K562 (cell line): ENCODE measurements around the gene NRXN3. TPM values are rescaled to one million over a fixed set of nuclear protein-coding genes. Genes with fewer than 3 reads are reported as not detected.

ENCODE experiments used
- ATAC-seq: fragments of 200-7000 bp; cut with Tn5 transposase; 3 replicates; pipeline ENCODE4 v1.9.1; 2020; ENCODE audit warnings: moderate library complexity
- BruUV-seq: library from RNA; stranded (reverse); fragments of 400-500 nt; replicated peaks from 2 replicates; lab custom pipeline; 2021; lab: Mats Ljungman, UMichigan
- CTCF ChIA-PET: fragments of 300-600 bp; formaldehyde crosslinking; extraction: SDS; loops from one replicate; lab custom pipeline; 2021; ENCODE audit warnings: low intra/inter-chr PET ratio; lab: Yijun Ruan, JAX
- POLR2A ChIA-PET: fragments of 300-600, 350-650 bp; sonication (Branson Sonifier 250); formaldehyde crosslinking; extraction: SDS; loops from one replicate; lab custom pipeline; 2021; ENCODE audit warnings: antibody characterized with exemption, inconsistent platforms; lab: Yijun Ruan, JAX
- DNase-seq, 4 experiments: peaks; one replicate each; pipeline versions ENCODE4 v3.0.0 to v3.0.0-alpha.2; 2011 to 2018; ENCODE audit warnings: low spot score in 3 of 4, mixed read lengths in 3 of 4; ENCODE audit errors: extremely low read depth in 1 of 4
- FAIRE-seq: peaks from 2 replicates; lab custom pipeline; 2011; peaks lifted over from hg19 to GRCh38; lab: Jason Lieb, UNC
- H2AFZ ChIP-seq: 2 replicates; pipeline ENCODE4 v1.6.0; 2011; ENCODE audit warnings: low read depth, low read length, control low read depth, inconsistent platforms
- H3K27ac ChIP-seq: fragments of 200-600 bp; 3 replicates; pipeline ENCODE4 v1.8.0; 2011; ENCODE audit warnings: low read depth, mild to moderate bottlenecking, control low read depth, inconsistent platforms, low read length, moderate library complexity, mixed read lengths; ENCODE audit errors: extremely low read depth
- H3K27me3 ChIP-seq, 2 experiments: fragments of 300-600 bp in 1 of 2; 2 replicates in 1 of 2; 3 replicates in 1 of 2; pipeline versions ENCODE4 v1.6.0 to v1.8.0; 2011; ENCODE audit warnings: inconsistent platforms in 2 of 2, low read length in 2 of 2, mild to moderate bottlenecking in 1 of 2, mixed read lengths in 1 of 2, moderate library complexity in 1 of 2; ENCODE audit not compliant: control insufficient read depth in 2 of 2, insufficient read depth in 2 of 2
- H3K36me3 ChIP-seq: fragments of 300-600 bp; 3 replicates; pipeline ENCODE4 v1.8.0; 2011; ENCODE audit warnings: mild to moderate bottlenecking, low read length, inconsistent platforms; ENCODE audit not compliant: control insufficient read depth, insufficient read depth
- H3K4me1 ChIP-seq, 2 experiments: fragments of 200-600 bp in 1 of 2; replicated peaks in 1 of 2; 2 replicates in 1 of 2; 3 replicates in 1 of 2; pipeline versions ENCODE4 v1.5.1 to v1.8.0; 2011; ENCODE audit warnings: inconsistent platforms in 2 of 2, low read length in 2 of 2, mild to moderate bottlenecking in 1 of 2, mixed read lengths in 1 of 2, moderate library complexity in 1 of 2; ENCODE audit not compliant: control insufficient read depth in 2 of 2, insufficient read depth in 2 of 2
- H3K4me2 ChIP-seq: 2 replicates; pipeline ENCODE4 v1.6.1; 2011; ENCODE audit warnings: low read length, control low read depth, inconsistent platforms, mixed read lengths; ENCODE audit not compliant: insufficient read depth
- H3K4me3 ChIP-seq: fragments of 200-600 bp; sonication (generic), shearing (Covaris generic); 2 replicates; pipeline ENCODE4 v1.5.1; 2016; ENCODE audit warnings: control low read depth, inconsistent platforms
- H3K79me2 ChIP-seq: fragments of 200-600 bp; 3 replicates; pipeline ENCODE4 v1.8.0; 2011; ENCODE audit warnings: low read length, inconsistent platforms; ENCODE audit not compliant: control insufficient read depth, insufficient read depth
- H3K9ac ChIP-seq, 2 experiments: 2 replicates each; pipeline versions ENCODE4 v1.6.0 to v1.6.1; 2011; ENCODE audit warnings: low read depth in 2 of 2, low read length in 2 of 2, control low read depth in 1 of 2, inconsistent platforms in 1 of 2, mild to moderate bottlenecking in 1 of 2, mixed read lengths in 1 of 2; ENCODE audit not compliant: insufficient read depth in 1 of 2
- H3K9me1 ChIP-seq: one replicate; pipeline ENCODE4 v1.6.0; 2011; ENCODE audit warnings: inconsistent platforms, mild to moderate bottlenecking, low read length, moderate library complexity; ENCODE audit not compliant: control insufficient read depth, insufficient read depth
- H3K9me3 ChIP-seq: replicated peaks from 2 replicates; pipeline ENCODE4 v1.5.1; 2011; ENCODE audit warnings: low read depth, low read length, inconsistent platforms; ENCODE audit not compliant: control insufficient read depth, insufficient read depth
- H4K20me1 ChIP-seq: replicated peaks from 2 replicates; pipeline ENCODE4 v1.6.1; 2011; ENCODE audit warnings: low read length, inconsistent platforms, mixed read lengths; ENCODE audit not compliant: control insufficient read depth, insufficient read depth
- ARID1B ChIP-seq: fragments of 450-650 bp; IDR thresholded peaks from 2 replicates; pipeline ENCODE4 v1.6.1; 2016; ENCODE audit warnings: antibody characterized with exemption, mild to moderate bottlenecking, inconsistent platforms
- BRD4 ChIP-seq: fragments of 200-600 bp; sonication (generic); IDR thresholded peaks from 2 replicates; pipeline ENCODE4 v1.6.1; 2017; ENCODE audit warnings: inconsistent platforms
- C11orf30 ChIP-seq: fragments of 450-650 bp; IDR thresholded peaks from 2 replicates; pipeline ENCODE4 v1.6.1; 2016; ENCODE audit warnings: low read depth, mild to moderate bottlenecking
- CEBPZ ChIP-seq: fragments of 150-350 bp; IDR thresholded peaks from 2 replicates; pipeline ENCODE4 v1.6.1; 2014; ENCODE audit warnings: low read depth, mild to moderate bottlenecking, low read length, borderline replicate concordance
- KAT2B ChIP-seq: IDR thresholded peaks from one replicate; pipeline ENCODE4 v1.6.1; 2012; ENCODE audit warnings: low read depth, mild to moderate bottlenecking, control low read depth, inconsistent platforms, low read length, moderate library complexity
- KDM4B ChIP-seq, 2 experiments: fragments of 450-650 bp in 1 of 2; sonication (generic) in 1 of 2; IDR thresholded peaks; 2 replicates each; pipeline ENCODE4 v1.6.1; 2016 to 2017; ENCODE audit warnings: borderline replicate concordance in 2 of 2, antibody characterized with exemption in 1 of 2, low read depth in 1 of 2, mild to moderate bottlenecking in 1 of 2
- PHF8 ChIP-seq: fragments of 200-600 bp; sonication (generic); IDR thresholded peaks from 2 replicates; pipeline ENCODE4 v1.6.1; 2012; ENCODE audit warnings: mixed run types, mild to moderate bottlenecking, inconsistent platforms, low read length, moderate library complexity, borderline replicate concordance
- SAFB2 ChIP-seq: fragments of 200-400 bp; formaldehyde crosslinking; IDR thresholded peaks from 2 replicates; pipeline ENCODE4 v1.6.1; 2018; ENCODE audit warnings: borderline replicate concordance, low read length, low read depth, moderate library complexity; ENCODE audit not compliant: severe bottlenecking
- SMARCA4 ChIP-seq: fragments of 450-650 bp; IDR thresholded peaks from 2 replicates; pipeline ENCODE4 v1.6.1; 2016
- TAF9B ChIP-seq: fragments of 450-650 bp; IDR thresholded peaks from 2 replicates; pipeline ENCODE4 v1.6.1; 2018; ENCODE audit warnings: mild to moderate bottlenecking; ENCODE audit not compliant: partially characterized antibody
- THRB ChIP-seq: fragments of 450-650 bp; formaldehyde crosslinking; conservative IDR thresholded peaks from 2 replicates; pipeline ENCODE4 v1.4.0; 2022; ENCODE audit warnings: mild to moderate bottlenecking, missing genetic modification characterization
- TRIM24 ChIP-seq, 2 experiments: fragments of 450-650 bp; IDR thresholded peaks; 2 replicates each; pipeline ENCODE4 v1.6.1; 2016
- TRIM25 ChIP-seq: fragments of 450-650 bp; IDR thresholded peaks from 2 replicates; pipeline ENCODE4 v1.7.0; 2016; ENCODE audit warnings: borderline replicate concordance
- XRCC4 ChIP-seq: IDR thresholded peaks from one replicate; pipeline ENCODE4 v1.6.1; 2011; ENCODE audit not compliant: insufficient read depth, insufficient read length; ENCODE audit errors: extremely low read depth
- ZBTB12 ChIP-seq: fragments of 250-450 bp; sonication (Bioruptor Pico); IDR thresholded peaks from 2 replicates; pipeline ENCODE4 v1.4.0; 2020
- ZNF3 ChIP-seq: fragments of 250-450 bp; sonication (Bioruptor Pico); IDR thresholded peaks from 2 replicates; pipeline ENCODE4 v1.5.0; 2021; ENCODE audit warnings: mild to moderate bottlenecking, moderate library complexity
- ZNF311 ChIP-seq: fragments of 250-450 bp; sonication (Bioruptor Pico); IDR thresholded peaks from 2 replicates; pipeline ENCODE4 v1.4.0; 2020; ENCODE audit warnings: mild to moderate bottlenecking, moderate library complexity
- WGBS: fragments of 100-300 bp; shearing (Covaris generic); methylation state at CpG from one replicate; pipeline ENCODE4 v1.1.6; 2016; ENCODE audit warnings: low coverage, mixed read lengths; ENCODE audit not compliant: insufficient coverage; ENCODE audit errors: missing lambda C conversion rate; 5-methylcytosine and 5-hydroxymethylcytosine counted together
- in situ Hi-C: fragments of 300-500 bp; cut with MboI; formaldehyde crosslinking; loops from 4 replicates; pipeline ENCODE4 v1.15.0; 2018; ENCODE audit warnings: inconsistent platforms, mixed read lengths
- intact Hi-C: fragments of 100-400 bp; cut with micrococcal nuclease; formaldehyde crosslinking; loops from 2 replicates; pipeline ENCODE4 v1.14.2; 2022
- polyA plus RNA-seq, 8 experiments: library from polyadenylated mRNA; depleted of rRNA in 4 of 8; stranded (reverse) in 5 of 8; unstranded in 3 of 8; fragments of >200 nt; fragmentation: Nextera tagmentation in 2 of 8; fragmentation: Illumina TruSeq in 1 of 8; extraction: Ambion mirVana in 2 of 8; extraction: Trizol in 1 of 8; gene quantifications; 2 replicates each; pipeline versions ENCODE4 v1.2.1 to v1.2.3, GENCODE V29; 2011 to 2014; ENCODE audit warnings: inconsistent platforms in 1 of 8, missing spikeins in 1 of 8
- total RNA-seq, 7 experiments: library from RNA; depleted of rRNA in 6 of 7; stranded (reverse); fragments of >200 nt in 6 of 7; fragmentation: Illumina TruSeq in 2 of 7; extraction: Trizol in 2 of 7; gene quantifications; 2 replicates each; pipeline versions ENCODE4 v1.2.1 to v1.2.3, GENCODE V29; 2011 to 2021; ENCODE audit warnings: low replicate concordance in 1 of 7

The NRXN3 gene
- total and polyA plus RNA-seq, 9 of the 15 experiments (the other 6 are each of a cell fraction or from before 2014, with no cell fraction given) = 0.09 TPM; not detected in 8

- H3K36me3 ChIP-seq = no peaks in the 10 kb centered on the region
- ChIA-PET CTCF (no interaction called here), POLR2A (no interaction called here)
- no peaks in the 10 kb centered on the region for H3K9me3 ChIP-seq
- intact Hi-C loops = no loop called here
- H3K79me2 ChIP-seq = no peaks in the 10 kb centered on the region
- no peak overlapping the region for H3K4me3 ChIP-seq
- H3K27me3 ChIP-seq = no peaks in the 10 kb centered on the region
- no peak overlapping the region for H3K4me2 ChIP-seq
- no peak for ATAC-seq
- no peaks in the 10 kb centered on the region for H4K20me1 ChIP-seq
- H3K9me1 ChIP-seq = no peaks in the 10 kb centered on the region
- H3K27ac ChIP-seq = no peak overlapping the region
- DNase-seq = no peak
- no peaks in the 10 kb centered on the region for H3K4me1 ChIP-seq
- no peak overlapping the region for H3K9ac ChIP-seq
- in situ Hi-C loops = no loop called here
- BruUV-seq = no TSS peak
- WGBS = 1% methylated on average over 11 of the region's 11 CpGs
- FAIRE-seq = no peak
- no peak overlapping the region for H2AFZ ChIP-seq
- TF ChIP-seq KDM4B (IDR thresholded peaks at IDR 0.05; ENCODE audit: borderline replicate concordance in 2 of 2, low read depth in 1 of 2) (no peak), TRIM24 (IDR thresholded peaks at IDR 0.05) (no peak), ZNF3 (no peak), THRB (CRISPR knock-in tag) (no peak), CEBPZ (no peak), SMARCA4 (no peak), XRCC4 (no peak), TAF9B (no peak), SAFB2 (no peak), ARID1B (no peak), ZBTB12 (CRISPR knock-in tag) (no peak), BRD4 (no peak), PHF8 (no peak), KAT2B (no peak), TRIM25 (no peak), ZNF311 (CRISPR knock-in tag) (no peak), C11orf30 (no peak)
Measured at GRCh38 chr14:78297858-78298257, 127.7 kb downstream of the NRXN3 start.
